H1 (cell line): ENCODE results near the gene PASK. TPM values are rescaled to one million over a fixed set of nuclear protein-coding genes. Genes with fewer than 3 reads are reported as not detected.

Experiments used
- KDM4A ChIP-seq: IDR thresholded peaks from one replicate; pipeline ENCODE4 v1.7.1; 2012; ENCODE audit warnings: low read depth, mild to moderate bottlenecking, moderate library complexity, low read length, inconsistent platforms; ENCODE audit not compliant: severe bottlenecking
- KDM5A ChIP-seq: fragments of 200-600 bp; IDR thresholded peaks from 2 replicates; pipeline ENCODE4 v1.7.1; 2012; ENCODE audit warnings: mild to moderate bottlenecking, low read length, inconsistent platforms, mixed read lengths
- POLR2A ChIP-seq, 2 experiments: IDR thresholded peaks; 1 replicate in 1 of 2; 2 replicates in 1 of 2; pipeline ENCODE4 v1.6.1; 2011; ENCODE audit warnings: low read depth in 2 of 2, low read length in 2 of 2, mild to moderate bottlenecking in 2 of 2; ENCODE audit errors: control extremely low read depth in 1 of 2
- SAP30 ChIP-seq: fragments of 300-600 bp; sonication (generic); IDR thresholded peaks from 2 replicates; pipeline ENCODE4 v1.7.1; 2012; ENCODE audit warnings: low read length, moderate library complexity, mild to moderate bottlenecking, inconsistent platforms; ENCODE audit not compliant: insufficient read depth, insufficient replicate concordance
- SP1 ChIP-seq: IDR thresholded peaks from 2 replicates; pipeline ENCODE4 v1.6.1; 2011; ENCODE audit warnings: low read depth, low read length
- TBP ChIP-seq: IDR thresholded peaks from 2 replicates; pipeline ENCODE4 v1.6.1; 2011; ENCODE audit warnings: low read depth, low read length, improper control_type of control experiment
- YY1 ChIP-seq: IDR thresholded peaks from 2 replicates; pipeline ENCODE4 v1.6.1; 2011; ENCODE audit warnings: low read depth, mild to moderate bottlenecking, low read length
- polyA plus RNA-seq, 7 experiments: library from polyadenylated mRNA; depleted of rRNA in 3 of 7; stranded (reverse) in 5 of 7; unstranded in 2 of 7; fragments of >200 nt in 5 of 7; fragments of 200-250 nt in 2 of 7; gene quantifications; 1 replicate in 5 of 7; 2 replicates in 1 of 7; 4 replicates in 1 of 7; pipeline versions ENCODE4 v1.2.1 to v1.2.3, GENCODE V29; 2011 to 2013; ENCODE audit warnings: missing spikeins in 2 of 7, mixed read lengths in 2 of 7
- total RNA-seq: library from RNA; stranded (reverse); fragmentation: NEBNext Ultra II Directional; extraction: Animal tissue kit (Norgen Biotek cat#: 25700); gene quantifications from 2 replicates; pipeline ENCODE4 v1.2.1, GENCODE V29; 2021

Gene PASK
- total and polyA plus RNA-seq, 2 of the 8 experiments (the other 6 are each of a cell fraction or from before 2014, with no cell fraction given): 20.5 to 66.1 TPM

GRCh38 chr2:241163601-241164118, 14.4 kb upstream of the PASK start (continued):
- TF ChIP-seq SP1 (no peak), POLR2A (IDR thresholded peaks at IDR 0.05; ENCODE audit: control extremely low read depth in 1 of 2, low read depth in 2 of 2, low read length in 2 of 2) (no peak), KDM4A (no peak), YY1 (no peak), SAP30 (no peak), KDM5A (no peak), TBP (no peak)
